Stimulated activated naive CD8-positive, alpha-beta T cell treated with anti-CD3 and anti-CD28 coated beads, Interleukin-15, Interleukin-2, amounts not matched to agents 100 U/mL and 50 U/mL, for 24 hours (primary cell): ENCODE data around the gene ERI3.

ENCODE experiments used
- ATAC-seq: fragments of 150-1000 bp; cut with Tn5 transposase; one replicate; pipeline ENCODE4 v1.10.0; 2021
- DNase-seq: peaks from one replicate; pipeline ENCODE4 v3.0.0; 2021

ERI3 gene

GRCh38 chr1:44236490-44237272, 118.4 kb downstream of the ERI3 start:
- DNase-seq (no peak), ATAC-seq (no peak)

GRCh38 chr1:44235808-44236207, 119.2 kb downstream of the ERI3 start:
- ATAC-seq = no peak
- DNase-seq = no peak

- no peak for ATAC-seq
- DNase-seq = no peak
Measured at GRCh38 chr1:44233593-44233992, 121.5 kb downstream of the ERI3 start.

DNA sequence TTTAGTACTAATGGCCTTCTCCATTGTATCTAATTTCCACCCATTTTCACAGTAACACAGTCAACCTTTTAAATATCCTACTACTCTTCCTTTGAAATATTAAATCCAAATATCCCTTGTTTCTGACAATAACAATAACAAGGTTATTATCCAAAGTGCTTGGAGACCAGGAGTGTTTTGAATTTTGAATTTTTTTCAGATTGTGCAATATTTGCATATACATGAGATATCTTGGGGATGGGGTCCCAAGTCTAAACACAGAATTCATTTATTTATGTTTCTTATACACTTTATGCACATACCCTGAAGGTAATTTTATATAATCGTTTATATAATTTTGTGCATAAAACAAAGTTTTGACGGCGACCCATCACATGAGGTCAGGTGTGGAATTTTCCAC, 124.3 kb downstream of the ERI3 start:
- no peak for ATAC-seq
- no peak for DNase-seq

DNA sequence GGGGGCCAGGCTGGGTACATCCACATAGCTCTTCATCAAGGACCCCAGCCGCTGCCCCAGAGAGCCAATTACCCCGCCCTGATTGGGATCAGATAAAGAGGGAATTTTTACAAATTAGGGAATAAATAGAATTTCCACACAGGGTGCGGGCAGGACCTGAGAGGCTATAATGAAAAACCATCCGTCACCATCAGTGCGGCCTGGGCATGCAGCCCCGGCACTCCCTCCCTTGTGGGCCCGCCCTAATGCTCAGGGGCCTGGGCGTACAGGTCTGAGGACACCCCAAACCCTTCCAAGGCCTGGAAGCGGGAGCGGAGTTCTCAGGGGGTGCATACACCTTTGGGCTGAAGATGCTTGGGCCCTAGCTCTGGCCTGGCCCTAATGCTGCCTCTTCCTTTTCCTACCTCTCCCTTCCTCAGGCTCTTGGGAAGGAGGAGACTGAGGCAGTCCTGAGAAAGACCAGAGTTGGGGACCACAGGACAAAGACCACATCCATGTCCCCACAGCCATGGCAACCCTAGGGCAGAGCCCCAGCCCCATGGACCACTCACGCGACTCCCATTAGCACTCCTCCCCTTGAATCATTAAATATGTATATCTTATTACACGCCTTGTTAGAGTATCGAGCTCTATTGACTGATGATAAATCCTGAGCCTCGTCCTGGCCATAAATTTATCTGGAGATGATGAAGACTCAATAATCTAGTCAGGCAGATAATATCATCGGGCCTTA, 125.5 kb downstream of the ERI3 start:
- DNase-seq = no peak
- ATAC-seq = no peak

- no peak for DNase-seq
Measured at GRCh38 chr1:44228218-44228617, 126.8 kb downstream of the ERI3 start.

DNA sequence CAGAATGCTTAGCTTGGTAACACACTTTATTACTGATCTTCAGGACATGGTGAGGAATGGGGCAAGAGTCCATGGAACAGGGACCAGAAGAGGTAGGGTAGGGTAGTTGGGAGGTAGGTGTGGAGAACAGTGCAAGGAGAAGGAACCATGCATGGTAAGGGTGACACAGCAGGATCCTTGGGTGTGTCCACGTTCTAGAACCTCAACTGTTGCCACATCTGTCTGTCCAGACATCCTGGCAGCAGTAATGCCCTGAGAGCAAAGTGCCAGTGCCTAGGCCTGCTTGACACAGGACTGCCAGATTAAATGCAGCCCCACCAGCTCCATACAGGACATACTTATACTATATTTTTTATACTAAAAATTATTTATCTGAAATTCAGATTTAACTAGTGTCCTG, 127.8 kb downstream of the ERI3 start:
- DNase-seq (no peak), ATAC-seq (no peak)

More at GRCh38 chr1:44228218-44228617, 126.8 kb downstream of the ERI3 start:
- no peak for ATAC-seq

DNA sequence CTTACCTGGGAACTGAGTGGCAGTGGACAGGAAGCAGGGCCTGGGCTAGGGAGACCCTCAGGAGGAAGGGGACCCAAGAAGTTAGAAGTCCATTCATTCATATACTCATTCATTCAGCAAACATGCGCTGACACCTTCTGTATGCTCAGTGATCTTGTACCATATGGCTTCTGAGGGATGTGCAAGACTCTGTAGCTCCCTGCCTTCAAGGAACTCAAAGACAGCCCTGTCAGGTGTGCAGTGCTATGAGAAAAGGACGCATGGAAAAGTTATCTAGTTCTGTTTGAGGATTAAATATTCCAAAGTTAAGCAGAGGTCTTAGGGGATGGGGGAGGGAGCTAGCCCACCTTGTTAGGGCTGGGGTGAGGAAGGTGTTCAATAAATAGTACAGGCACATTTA, 129.3 kb downstream of the ERI3 start:
- no peak for DNase-seq
- ATAC-seq = no peak

- ATAC-seq (no peak), DNase-seq (no peak)
Measured at GRCh38 chr1:44223187-44223610, 131.9 kb downstream of the ERI3 start.

GRCh38 chr1:44222397-44223186, 132.5 kb downstream of the ERI3 start:
- no peak for ATAC-seq

GRCh38 chr1:44221769-44222168, 133.3 kb downstream of the ERI3 start:
- DNase-seq = no peak
- ATAC-seq = no peak

More at GRCh38 chr1:44222397-44223186, 132.5 kb downstream of the ERI3 start:
- DNase-seq = no peak

- ATAC-seq (no peak), DNase-seq (no peak)
Measured at GRCh38 chr1:44220755-44221154, 134.3 kb downstream of the ERI3 start.

DNA sequence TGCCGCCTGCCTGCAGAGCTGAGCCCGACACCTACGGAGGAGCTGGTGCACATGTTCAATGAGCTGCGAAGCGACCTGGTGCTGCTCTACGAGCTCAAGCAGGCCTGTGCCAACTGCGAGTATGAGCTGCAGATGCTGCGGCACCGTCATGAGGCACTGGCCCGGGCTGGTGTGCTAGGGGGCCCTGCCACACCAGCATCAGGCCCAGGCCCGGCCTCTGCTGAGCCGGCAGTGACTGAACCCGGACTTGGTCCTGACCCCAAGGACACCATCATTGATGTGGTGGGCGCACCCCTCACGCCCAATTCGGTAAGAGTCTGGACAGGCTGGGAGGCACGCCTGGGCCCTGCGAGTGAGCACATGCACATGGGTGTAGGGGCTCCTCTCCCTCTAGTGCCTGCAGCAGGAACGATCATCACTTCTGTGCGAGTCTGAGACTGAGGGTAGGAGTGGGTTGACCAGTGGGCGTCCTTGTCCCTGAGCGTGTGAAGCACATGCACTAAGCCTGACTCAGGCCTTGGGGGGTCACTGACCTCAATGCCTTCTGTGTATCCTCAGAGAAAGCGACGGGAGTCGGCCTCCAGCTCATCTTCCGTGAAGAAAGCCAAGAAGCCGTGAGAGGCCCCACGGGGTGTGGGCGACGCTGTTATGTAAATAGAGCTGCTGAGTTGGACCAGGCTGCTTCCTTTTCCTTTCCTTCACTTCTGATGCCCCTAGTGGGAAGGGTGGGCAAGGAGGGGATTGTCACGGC, 134.9 kb downstream of the ERI3 start:
- DNase-seq (no peak), ATAC-seq (no peak)

- ATAC-seq (no peak), DNase-seq (no peak)
Measured at GRCh38 chr1:44219301-44219626, 135.8 kb downstream of the ERI3 start.

DNA sequence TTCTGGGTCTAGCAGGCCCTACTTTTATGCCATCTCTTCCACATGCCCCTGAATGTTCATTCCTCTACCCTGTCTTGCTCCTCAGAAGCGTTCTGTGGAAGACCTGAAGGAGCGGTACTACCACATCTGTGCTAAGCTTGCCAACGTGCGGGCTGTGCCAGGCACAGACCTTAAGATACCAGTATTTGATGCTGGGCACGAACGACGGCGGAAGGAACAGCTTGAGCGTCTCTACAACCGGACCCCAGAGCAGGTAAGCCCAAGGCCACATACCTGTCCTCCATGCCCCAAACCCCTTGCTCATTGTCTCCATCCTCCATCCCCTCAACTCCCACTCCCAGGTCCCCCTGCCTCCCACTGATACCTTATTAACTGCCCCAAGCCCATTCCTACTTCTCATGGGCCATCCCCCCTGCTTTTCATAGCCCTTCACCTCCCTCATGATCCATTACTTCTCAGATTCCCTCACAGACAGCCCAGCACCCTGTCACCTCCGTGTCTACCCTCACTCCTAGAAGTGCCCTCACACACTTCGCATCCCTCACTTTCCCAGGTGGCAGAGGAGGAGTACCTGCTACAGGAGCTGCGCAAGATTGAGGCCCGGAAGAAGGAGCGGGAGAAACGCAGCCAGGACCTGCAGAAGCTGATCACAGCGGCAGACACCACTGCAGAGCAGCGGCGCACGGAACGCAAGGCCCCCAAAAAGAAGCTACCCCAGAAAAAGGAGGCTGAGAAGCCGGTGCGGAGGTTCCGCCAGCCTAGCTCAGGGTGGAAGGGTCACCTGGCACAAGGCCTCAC, 136.4 kb downstream of the ERI3 start:
- ATAC-seq (no peak), DNase-seq (no peak)

GRCh38 chr1:44217809-44218410, 137.1 kb downstream of the ERI3 start:
- DNase-seq (peak; percentile 83), ATAC-seq (peak; percentile 33)

GRCh38 chr1:44213222-44214112, 141.6 kb downstream of the ERI3 start, which contains the start of gene DMAP1:
Gene DMAP1, plus strand, starts transcription at chr1:44213471. Its CDS starts 283 bp downstream, at chr1:44213754.
- DNase-seq (peak; percentile 84), ATAC-seq (peak; percentile 88)

DNA sequence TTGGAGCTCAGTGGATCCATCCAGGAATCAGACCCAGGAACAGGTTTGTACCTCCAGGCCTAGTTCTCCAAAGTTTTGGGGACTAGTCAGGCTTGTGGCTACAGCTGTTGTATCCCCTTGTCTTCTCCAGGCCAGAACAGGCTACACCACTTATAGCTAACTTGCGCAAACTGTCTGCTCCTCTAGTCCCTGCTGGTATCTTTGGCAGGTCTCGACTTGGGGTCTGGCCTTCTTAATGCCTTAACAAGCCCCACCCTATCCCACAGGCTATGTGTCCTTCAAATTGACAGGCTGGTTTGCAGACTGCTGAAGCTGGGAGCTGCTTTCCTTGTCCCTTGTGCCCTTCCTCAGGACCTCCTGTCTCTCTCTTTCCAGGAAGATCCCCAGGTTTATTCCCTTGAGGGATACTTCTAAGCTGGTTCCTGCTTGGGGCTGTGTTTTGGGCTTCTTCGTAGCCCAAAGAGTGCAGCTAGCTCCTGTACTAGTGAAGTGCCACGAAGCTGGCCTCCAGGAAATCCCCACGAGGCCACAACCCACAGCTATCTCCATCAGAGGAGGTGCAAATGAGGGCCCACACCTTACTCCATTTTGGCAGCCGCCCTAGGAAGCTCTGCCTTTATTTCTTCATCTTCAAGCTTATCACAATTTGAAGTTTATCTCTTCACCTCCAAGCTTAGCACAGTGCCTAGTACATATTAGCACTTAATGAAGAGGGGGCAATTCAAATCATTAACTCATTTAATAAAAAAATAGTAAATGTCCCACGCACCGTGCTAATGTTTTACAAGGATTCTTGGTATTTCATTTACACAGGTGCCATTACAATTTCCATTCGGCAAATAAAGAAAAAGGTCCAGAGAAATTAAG, 142.5 kb downstream of the ERI3 start:
- DNase-seq = peak; percentile 30

GRCh38 chr1:44210595-44210994, 144.5 kb downstream of the ERI3 start:
- DNase-seq (no peak), ATAC-seq (no peak)

More for the DNA sequence above, 142.5 kb downstream of the ERI3 start:
- peak; percentile 41 for ATAC-seq
